ENCODE data around the gene CREB3. TPM values are rescaled to one million over a fixed set of nuclear protein-coding genes. Genes with fewer than 3 reads are reported as not detected.

Gene CREB3
- total and polyA plus RNA-seq, 4 donors = 9.2 to 21.4 (median 18.1) TPM

DNA sequence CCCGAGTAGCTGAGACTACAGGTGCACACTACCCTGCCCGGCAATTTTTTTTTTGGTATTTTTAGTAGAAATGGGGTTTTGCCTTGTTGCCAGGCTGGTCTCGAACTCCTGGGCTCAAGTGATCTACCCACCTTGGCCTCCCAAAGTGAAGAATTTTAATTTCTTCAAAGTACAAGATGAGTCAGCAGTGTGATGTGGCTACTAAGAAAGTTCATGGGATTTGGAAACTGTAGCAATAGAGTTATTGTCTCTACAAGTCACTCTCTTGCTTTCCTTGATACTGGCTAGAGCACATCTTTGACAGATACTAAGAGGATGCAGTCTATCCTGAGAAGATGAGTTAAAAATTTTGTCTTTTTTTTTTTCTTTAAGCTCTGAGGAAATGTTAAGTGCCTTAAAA is 1.6 kb downstream of the CREB3 start:
- no peaks in the 10 kb centered on the region for H3K9me3 ChIP-seq (ENCODE audit: control insufficient read depth in 4 of 4, low read length in 3 of 4)
- H3K4me3 ChIP-seq (ENCODE audit: low read depth in 1 of 3, low read length in 3 of 3) = no peak overlapping the region
- no peak overlapping the region for H3K27ac ChIP-seq (ENCODE audit: low read depth in 1 of 2, low read length in 2 of 2)
- peaks cover 7 to 38% (median 29%) of the 10 kb centered on the region in 4 donors for H3K36me3 ChIP-seq (ENCODE audit: control insufficient read depth in 4 of 4, insufficient read depth in 3 of 4, low read depth in 1 of 4, low read length in 3 of 4)
- H3K27me3 ChIP-seq (ENCODE audit: control insufficient read depth in 4 of 4, insufficient read depth in 4 of 4, low read length in 3 of 4) = no peaks in the 10 kb centered on the region
- peaks cover 11 to 44% (median 31%) of the 10 kb centered on the region in 4 donors for H3K4me1 ChIP-seq (ENCODE audit: control insufficient read depth in 4 of 4, insufficient read depth in 4 of 4, low read length in 3 of 4)
- no peak for DNase-seq (ENCODE audit: low spot score)
- TF ChIP-seq TAF1 (conservative IDR thresholded peaks at IDR 0.05) (no peak), RXRA (IDR thresholded peaks at IDR 0.05) (no peak), FOXA2 (IDR thresholded peaks at IDR 0.05) (no peak), YY1 (IDR thresholded peaks at IDR 0.05) (no peak), HNF4A (conservative IDR thresholded peaks at IDR 0.05) (no peak), SP1 (IDR thresholded peaks at IDR 0.05) (no peak), JUND (IDR thresholded peaks at IDR 0.05) (no peak), EGR1 (IDR thresholded peaks at IDR 0.05; ENCODE audit: low read depth in 2 of 2) (no peak), GABPA (IDR thresholded peaks at IDR 0.05 in 1 of 2, conservative IDR thresholded peaks at IDR 0.05 in 1 of 2) (no peak), FOXA1 (IDR thresholded peaks at IDR 0.05) (no peak), HNF4G (IDR thresholded peaks at IDR 0.05) (no peak), NR2F2 (IDR thresholded peaks at IDR 0.05) (no peak)
- TF ChIP-seq, protein P1, sequence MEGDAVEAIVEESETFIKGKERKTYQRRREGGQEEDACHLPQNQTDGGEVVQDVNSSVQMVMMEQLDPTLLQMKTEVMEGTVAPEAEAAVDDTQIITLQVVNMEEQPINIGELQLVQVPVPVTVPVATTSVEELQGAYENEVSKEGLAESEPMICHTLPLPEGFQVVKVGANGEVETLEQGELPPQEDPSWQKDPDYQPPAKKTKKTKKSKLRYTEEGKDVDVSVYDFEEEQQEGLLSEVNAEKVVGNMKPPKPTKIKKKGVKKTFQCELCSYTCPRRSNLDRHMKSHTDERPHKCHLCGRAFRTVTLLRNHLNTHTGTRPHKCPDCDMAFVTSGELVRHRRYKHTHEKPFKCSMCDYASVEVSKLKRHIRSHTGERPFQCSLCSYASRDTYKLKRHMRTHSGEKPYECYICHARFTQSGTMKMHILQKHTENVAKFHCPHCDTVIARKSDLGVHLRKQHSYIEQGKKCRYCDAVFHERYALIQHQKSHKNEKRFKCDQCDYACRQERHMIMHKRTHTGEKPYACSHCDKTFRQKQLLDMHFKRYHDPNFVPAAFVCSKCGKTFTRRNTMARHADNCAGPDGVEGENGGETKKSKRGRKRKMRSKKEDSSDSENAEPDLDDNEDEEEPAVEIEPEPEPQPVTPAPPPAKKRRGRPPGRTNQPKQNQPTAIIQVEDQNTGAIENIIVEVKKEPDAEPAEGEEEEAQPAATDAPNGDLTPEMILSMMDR (IDR thresholded peaks at IDR 0.05; ENCODE audit: low read depth, low read length, missing input control) = no peak
- TF ChIP-seq, protein P2, sequence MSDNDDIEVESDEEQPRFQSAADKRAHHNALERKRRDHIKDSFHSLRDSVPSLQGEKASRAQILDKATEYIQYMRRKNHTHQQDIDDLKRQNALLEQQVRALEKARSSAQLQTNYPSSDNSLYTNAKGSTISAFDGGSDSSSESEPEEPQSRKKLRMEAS (IDR thresholded peaks at IDR 0.05) = no peak
- TF ChIP-seq, protein P3, sequence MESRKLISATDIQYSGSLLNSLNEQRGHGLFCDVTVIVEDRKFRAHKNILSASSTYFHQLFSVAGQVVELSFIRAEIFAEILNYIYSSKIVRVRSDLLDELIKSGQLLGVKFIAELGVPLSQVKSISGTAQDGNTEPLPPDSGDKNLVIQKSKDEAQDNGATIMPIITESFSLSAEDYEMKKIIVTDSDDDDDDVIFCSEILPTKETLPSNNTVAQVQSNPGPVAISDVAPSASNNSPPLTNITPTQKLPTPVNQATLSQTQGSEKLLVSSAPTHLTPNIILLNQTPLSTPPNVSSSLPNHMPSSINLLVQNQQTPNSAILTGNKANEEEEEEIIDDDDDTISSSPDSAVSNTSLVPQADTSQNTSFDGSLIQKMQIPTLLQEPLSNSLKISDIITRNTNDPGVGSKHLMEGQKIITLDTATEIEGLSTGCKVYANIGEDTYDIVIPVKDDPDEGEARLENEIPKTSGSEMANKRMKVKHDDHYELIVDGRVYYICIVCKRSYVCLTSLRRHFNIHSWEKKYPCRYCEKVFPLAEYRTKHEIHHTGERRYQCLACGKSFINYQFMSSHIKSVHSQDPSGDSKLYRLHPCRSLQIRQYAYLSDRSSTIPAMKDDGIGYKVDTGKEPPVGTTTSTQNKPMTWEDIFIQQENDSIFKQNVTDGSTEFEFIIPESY (IDR thresholded peaks at IDR 0.05) = no peak
- TF ChIP-seq, protein P4, sequence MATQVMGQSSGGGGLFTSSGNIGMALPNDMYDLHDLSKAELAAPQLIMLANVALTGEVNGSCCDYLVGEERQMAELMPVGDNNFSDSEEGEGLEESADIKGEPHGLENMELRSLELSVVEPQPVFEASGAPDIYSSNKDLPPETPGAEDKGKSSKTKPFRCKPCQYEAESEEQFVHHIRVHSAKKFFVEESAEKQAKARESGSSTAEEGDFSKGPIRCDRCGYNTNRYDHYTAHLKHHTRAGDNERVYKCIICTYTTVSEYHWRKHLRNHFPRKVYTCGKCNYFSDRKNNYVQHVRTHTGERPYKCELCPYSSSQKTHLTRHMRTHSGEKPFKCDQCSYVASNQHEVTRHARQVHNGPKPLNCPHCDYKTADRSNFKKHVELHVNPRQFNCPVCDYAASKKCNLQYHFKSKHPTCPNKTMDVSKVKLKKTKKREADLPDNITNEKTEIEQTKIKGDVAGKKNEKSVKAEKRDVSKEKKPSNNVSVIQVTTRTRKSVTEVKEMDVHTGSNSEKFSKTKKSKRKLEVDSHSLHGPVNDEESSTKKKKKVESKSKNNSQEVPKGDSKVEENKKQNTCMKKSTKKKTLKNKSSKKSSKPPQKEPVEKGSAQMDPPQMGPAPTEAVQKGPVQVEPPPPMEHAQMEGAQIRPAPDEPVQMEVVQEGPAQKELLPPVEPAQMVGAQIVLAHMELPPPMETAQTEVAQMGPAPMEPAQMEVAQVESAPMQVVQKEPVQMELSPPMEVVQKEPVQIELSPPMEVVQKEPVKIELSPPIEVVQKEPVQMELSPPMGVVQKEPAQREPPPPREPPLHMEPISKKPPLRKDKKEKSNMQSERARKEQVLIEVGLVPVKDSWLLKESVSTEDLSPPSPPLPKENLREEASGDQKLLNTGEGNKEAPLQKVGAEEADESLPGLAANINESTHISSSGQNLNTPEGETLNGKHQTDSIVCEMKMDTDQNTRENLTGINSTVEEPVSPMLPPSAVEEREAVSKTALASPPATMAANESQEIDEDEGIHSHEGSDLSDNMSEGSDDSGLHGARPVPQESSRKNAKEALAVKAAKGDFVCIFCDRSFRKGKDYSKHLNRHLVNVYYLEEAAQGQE (IDR thresholded peaks at IDR 0.05) = no peak
- TF ChIP-seq, protein P5, sequence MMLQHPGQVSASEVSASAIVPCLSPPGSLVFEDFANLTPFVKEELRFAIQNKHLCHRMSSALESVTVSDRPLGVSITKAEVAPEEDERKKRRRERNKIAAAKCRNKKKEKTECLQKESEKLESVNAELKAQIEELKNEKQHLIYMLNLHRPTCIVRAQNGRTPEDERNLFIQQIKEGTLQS (IDR thresholded peaks at IDR 0.05) = no peak
- no peak overlapping the region for H3K9ac ChIP-seq (ENCODE audit: low read depth in 1 of 2, low read length in 2 of 2)
- WGBS = 96% methylated on average over 3 of the region's 3 CpGs

All from liver (tissue), 9 donors.